Measurements from ENCODE around the gene SLC10A6.

The SLC10A6 gene

GRCh38 chr4:86788826-86789225, 60.4 kb downstream of the SLC10A6 start:
- peak; percentile 7 for DNase-seq (ENCODE audit: low read depth, low spot score)

DNA sequence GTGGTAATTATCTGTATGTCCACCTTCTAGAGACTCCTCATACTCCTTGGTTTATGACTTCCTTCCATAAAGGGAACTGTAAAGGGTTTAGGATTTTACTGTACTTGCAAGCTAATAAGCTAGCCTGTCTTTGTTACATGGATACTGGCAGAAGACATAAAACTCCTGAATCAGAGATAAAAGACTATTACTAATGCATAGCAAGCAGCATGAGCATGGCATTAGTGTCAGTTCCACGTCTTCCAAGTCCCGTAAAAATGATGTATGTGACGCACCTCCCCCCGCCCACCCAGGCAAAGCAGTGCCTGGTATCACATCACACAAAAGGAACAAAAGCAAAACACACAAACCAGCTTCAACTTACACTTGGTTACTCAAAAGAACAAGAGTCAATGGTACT, 71.0 kb downstream of the SLC10A6 start:
- DNase-seq (ENCODE audit: low read depth, low spot score): no peak

- DNase-seq (ENCODE audit: low read depth, low spot score): no peak
Measured at GRCh38 chr4:86775061-86775460, 74.1 kb downstream of the SLC10A6 start.
